ENCODE results near the gene PKD1L1. TPM values are rescaled to one million over a fixed set of nuclear protein-coding genes. Genes with fewer than 3 reads are reported as not detected.

Gene PKD1L1
- total RNA-seq, 2 experiments from 2014 or later = 0.08 to 0.12 TPM

DNA sequence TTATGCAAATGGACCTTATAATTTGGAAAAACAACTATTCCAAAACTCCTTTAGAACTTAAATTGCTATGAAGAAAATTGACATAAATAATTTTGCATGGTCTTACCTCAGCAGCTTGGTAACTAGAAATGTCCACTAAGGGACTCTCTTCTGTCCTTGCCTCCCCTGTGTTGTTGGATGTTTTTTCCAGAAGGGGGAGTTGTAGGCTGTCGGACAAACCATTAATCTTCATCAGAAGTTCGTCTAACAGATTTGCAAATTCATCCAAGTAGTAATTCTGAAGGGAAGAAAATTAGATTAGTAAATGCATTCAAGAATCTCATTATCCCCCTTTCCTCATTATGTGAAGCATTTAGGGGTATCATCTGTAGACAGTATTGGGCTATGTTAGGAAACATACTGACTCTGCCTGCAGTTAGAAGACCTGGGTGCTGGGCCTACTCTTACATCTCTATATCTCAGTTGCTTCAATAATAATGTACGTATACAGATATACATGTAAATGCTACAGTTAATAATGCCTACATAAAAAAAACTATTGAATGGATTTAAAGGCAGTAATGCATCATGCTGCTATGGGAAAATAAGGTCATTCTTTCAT, 155.6 kb downstream of the PKD1L1 start:
- Mint-ChIP-seq H3K9me3 (no peaks in the 10 kb centered on the region), H3K4me1 (no peaks in the 10 kb centered on the region), H3K27me3 (no peaks in the 10 kb centered on the region), H3K36me3 (ENCODE audit: low read depth) (no peaks in the 10 kb centered on the region), H3K27ac (no peak overlapping the region), H3K4me3 (no peak overlapping the region)
- ChIA-PET POLR2A (no interaction called here), CTCF (no interaction called here)
- DNase-seq = no peak

DNA sequence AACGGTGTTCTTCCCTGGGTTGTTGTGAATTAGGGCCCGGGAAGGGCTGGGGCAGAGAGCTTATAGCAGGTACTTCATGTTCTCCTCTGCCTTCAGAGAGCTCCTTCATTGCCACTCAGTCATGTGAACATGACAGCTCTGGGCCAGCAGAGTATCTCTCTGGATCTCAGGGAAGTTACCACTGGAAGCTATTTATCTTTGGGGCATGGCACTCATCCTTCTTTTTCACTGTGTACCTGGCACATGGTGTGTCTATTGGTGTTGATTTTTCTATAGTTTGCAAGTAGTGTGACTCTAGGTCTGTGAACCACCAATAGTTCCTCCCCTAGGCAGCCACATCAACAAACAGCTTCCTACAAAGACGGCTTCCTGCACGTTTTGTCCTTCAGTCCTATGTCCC, 156.6 kb downstream of the PKD1L1 start:
- no peaks in the 10 kb centered on the region for H3K9me3 Mint-ChIP-seq
- H3K4me1 Mint-ChIP-seq = no peaks in the 10 kb centered on the region
- H3K4me3 Mint-ChIP-seq = no peak overlapping the region
- DNase-seq = no peak
- CTCF ChIA-PET = no interaction called here
- no peaks in the 10 kb centered on the region for H3K27me3 Mint-ChIP-seq
- H3K36me3 Mint-ChIP-seq (ENCODE audit: low read depth) = no peaks in the 10 kb centered on the region
- POLR2A ChIA-PET = no interaction called here
- no peak overlapping the region for H3K27ac Mint-ChIP-seq

DNA sequence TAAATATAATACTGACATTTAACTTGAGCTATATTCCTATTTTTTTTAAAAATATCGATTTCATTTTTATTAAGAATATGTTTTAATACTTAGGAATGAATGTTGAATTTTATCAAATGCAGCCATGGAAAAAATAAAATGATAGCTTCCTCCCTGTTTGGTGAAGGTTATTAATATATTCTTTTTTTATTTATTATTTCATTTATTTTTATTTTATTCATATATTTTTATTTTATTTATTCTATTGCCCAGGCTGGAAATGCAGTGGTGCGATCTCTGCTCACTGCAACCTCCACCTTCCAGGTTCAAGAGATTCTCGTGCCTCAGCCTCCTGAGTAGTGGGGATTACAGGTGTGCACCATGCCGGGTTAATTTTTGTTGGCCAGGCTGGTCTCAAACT, 160.2 kb downstream of the PKD1L1 start:
- Mint-ChIP-seq H3K4me3 (no peak overlapping the region), H3K27me3 (no peaks in the 10 kb centered on the region), H3K4me1 (no peaks in the 10 kb centered on the region), H3K36me3 (ENCODE audit: low read depth) (no peaks in the 10 kb centered on the region), H3K27ac (no peak overlapping the region), H3K9me3 (no peaks in the 10 kb centered on the region)
- CTCF ChIA-PET = no interaction called here
- no peak for DNase-seq
- POLR2A ChIA-PET = no interaction called here

DNA sequence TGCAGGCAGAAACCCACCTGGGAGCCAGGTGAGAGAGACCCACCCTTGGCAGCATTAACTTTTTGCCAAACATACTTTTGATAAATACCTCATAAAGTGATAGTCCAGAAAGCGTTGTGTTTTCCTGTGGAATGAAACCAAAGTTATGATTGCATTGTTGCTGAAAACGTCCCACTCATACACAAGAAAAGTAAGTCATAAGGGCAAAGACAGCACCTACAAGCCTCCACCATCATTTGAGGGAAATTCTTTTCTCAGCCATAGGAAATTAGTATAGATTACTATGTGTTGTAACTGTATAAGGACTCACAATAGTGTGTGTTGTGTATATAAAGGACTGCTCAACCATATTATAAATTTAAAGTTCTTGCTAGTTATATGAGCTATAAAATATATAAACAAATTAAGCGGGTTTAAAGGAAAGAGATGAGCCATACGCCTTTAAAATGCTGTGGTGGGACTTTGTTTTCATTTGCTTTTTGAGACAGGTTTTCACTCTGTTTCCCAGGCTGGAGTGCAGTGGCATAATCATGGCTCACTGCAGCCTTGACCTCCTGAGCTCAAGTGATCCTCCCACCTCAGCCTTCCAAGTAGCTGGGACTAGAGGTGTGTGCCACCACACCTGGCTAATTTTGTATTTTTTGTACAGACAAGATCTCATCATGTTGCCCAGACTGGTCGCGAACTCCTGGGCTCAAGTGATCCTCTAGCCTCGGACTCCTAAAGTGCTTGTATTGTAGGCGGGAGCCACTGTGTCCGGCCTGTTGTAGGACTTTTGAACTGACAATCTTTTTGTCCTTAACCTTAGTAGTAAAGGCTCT, 160.8 kb downstream of the PKD1L1 start:
- ChIA-PET POLR2A (no interaction called here), CTCF (no interaction called here)
- DNase-seq = no peak
- Mint-ChIP-seq H3K27me3 (no peaks in the 10 kb centered on the region), H3K27ac (no peak overlapping the region), H3K4me1 (no peaks in the 10 kb centered on the region), H3K9me3 (no peaks in the 10 kb centered on the region), H3K4me3 (no peak overlapping the region), H3K36me3 (ENCODE audit: low read depth) (no peaks in the 10 kb centered on the region)

DNA sequence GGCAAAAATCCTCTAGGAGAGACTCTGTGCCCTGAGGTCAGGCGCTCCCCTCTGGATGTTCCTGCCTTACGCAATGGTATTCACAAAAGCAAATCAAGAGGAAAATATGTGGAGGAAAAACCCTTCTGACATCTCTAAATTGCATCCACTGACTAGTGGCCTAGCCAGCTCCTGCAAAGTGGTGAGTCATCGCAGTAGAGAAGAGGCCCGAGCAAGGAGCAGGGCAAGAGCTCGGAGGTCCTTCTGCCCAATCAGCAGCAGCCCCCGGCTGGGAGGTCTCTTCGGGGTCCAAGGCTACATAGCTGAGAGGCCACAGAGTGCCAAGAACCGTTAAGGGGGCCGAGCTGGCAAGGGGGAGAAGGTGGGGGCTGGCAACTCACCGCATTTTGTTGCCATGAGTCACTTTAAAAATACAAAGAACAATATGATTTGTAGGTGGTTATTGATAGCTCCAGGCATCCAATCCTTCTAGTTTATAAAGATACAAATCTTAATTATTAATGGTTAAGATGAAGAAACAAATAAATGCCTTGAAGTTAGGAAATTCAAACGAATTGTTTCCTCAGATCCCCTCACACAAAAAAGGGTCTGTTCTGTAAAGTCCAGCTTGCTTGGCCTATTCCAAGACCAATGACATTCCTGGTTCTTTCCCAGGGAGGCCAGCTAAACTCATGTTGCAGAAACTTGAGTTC, 161.6 kb downstream of the PKD1L1 start:
- ChIA-PET POLR2A (no interaction called here), CTCF (no interaction called here)
- no peaks in the 10 kb centered on the region for H3K9me3 Mint-ChIP-seq
- no peak overlapping the region for H3K4me3 Mint-ChIP-seq
- no peaks in the 10 kb centered on the region for H3K36me3 Mint-ChIP-seq (ENCODE audit: low read depth)
- no peaks in the 10 kb centered on the region for H3K27me3 Mint-ChIP-seq
- no peak for DNase-seq
- H3K4me1 Mint-ChIP-seq = no peaks in the 10 kb centered on the region
- no peak overlapping the region for H3K27ac Mint-ChIP-seq

DNA sequence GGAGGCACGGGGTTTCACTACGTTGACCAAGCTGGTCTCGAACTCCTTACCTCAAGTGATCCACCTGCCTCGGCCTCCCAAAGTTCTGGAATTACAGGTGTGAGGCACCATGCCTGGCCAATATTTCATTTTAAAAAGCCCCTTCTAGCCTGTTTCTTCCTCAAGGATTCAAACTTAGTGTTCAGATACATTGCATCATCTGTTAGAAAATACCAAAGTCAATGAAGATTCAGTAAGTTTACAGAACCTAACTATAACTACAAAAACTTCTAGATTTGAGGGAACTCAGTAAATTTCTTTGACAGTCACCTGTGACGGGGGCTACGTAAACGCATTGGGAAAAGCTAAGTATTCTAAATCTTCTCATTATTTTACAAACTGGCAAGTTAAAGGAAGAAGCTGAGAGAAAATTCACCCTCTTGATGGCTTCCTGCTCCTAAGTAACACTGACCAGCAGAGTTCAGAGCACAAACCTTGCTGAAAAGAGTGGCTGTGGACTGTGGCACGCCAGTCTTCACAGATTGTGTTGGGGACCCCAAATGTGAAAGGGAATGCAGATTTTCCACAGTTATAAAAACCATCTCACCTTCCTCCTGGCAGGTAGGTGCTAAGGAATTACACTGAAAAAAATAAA, 162.2 kb downstream of the PKD1L1 start:
- CTCF ChIA-PET = no interaction called here
- Mint-ChIP-seq H3K27me3 (no peaks in the 10 kb centered on the region), H3K36me3 (ENCODE audit: low read depth) (no peaks in the 10 kb centered on the region), H3K9me3 (no peaks in the 10 kb centered on the region), H3K27ac (no peak overlapping the region), H3K4me1 (no peaks in the 10 kb centered on the region), H3K4me3 (no peak overlapping the region)
- DNase-seq = no peak
- POLR2A ChIA-PET = no interaction called here

DNA sequence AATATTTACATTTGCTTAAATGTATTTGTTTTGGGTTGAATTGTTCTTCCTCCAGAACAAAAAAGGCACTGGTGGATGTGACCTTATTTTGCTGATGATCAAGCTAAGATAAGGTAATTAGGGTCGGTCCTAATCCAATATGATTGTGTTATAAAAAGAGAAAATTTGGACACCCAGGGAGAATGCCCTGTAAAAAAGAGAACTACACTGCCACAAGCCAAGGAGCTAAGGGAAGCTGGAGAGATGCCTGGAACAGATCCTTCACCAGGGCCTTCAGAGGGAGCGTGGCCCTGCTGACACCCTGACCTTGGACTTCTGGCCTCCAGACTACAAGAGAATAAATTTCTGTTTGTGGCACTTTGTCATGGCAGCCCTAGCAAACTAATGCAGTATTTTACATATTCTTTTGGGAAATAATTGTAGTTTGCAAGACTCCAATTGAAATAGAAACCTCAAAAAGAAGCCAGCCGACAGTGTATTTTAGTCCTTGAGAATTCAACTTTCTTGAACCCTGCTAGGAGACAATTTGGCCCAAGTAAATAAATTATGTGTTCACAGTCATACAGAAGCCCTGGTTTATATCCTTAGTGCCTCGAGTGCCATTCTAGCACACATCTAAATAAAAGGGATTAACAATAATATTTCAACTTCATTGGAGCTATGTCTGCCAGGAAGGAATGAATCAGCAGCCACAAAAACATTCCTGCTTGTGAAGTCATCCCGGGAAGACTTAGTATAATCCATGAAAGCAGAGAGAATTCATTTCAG, 164.6 kb downstream of the PKD1L1 start:
- Mint-ChIP-seq H3K4me1 (no peaks in the 10 kb centered on the region), H3K9me3 (no peaks in the 10 kb centered on the region), H3K36me3 (ENCODE audit: low read depth) (no peaks in the 10 kb centered on the region), H3K27ac (no peak overlapping the region), H3K27me3 (no peaks in the 10 kb centered on the region), H3K4me3 (no peak overlapping the region)
- ChIA-PET POLR2A (no interaction called here), CTCF (interaction anchor here (0.6 to 1.1 kb wide), 2 partner anchors 16 to 272 kb away, joined by 3 read pairs; no protein-coding TSS in a partner anchor)
- no peak for DNase-seq

DNA sequence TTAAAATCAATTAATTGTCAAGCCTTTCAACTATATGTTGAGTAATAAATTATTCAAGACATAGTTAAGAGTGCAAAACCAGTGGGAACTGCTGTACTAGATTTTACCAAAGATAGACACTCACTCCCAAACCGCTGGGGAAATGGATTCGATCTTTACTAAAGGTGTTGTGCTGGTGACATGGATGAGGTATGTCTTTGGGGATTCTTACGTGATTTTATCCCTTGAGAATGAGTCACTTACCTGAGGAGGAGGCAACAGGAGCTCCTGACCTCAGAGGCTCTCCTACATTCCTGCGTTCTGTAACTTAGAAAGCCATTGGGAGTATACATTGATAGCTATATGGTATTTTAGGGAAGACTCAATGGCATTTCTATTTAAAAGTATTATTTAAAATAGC, 165.5 kb downstream of the PKD1L1 start:
- H3K36me3 Mint-ChIP-seq (ENCODE audit: low read depth) = no peaks in the 10 kb centered on the region
- CTCF ChIA-PET = no interaction called here
- H3K27ac Mint-ChIP-seq = no peak overlapping the region
- H3K4me1 Mint-ChIP-seq = no peaks in the 10 kb centered on the region
- no peaks in the 10 kb centered on the region for H3K9me3 Mint-ChIP-seq
- POLR2A ChIA-PET = no interaction called here
- H3K4me3 Mint-ChIP-seq = no peak overlapping the region
- H3K27me3 Mint-ChIP-seq = no peaks in the 10 kb centered on the region
- DNase-seq = no peak

DNA sequence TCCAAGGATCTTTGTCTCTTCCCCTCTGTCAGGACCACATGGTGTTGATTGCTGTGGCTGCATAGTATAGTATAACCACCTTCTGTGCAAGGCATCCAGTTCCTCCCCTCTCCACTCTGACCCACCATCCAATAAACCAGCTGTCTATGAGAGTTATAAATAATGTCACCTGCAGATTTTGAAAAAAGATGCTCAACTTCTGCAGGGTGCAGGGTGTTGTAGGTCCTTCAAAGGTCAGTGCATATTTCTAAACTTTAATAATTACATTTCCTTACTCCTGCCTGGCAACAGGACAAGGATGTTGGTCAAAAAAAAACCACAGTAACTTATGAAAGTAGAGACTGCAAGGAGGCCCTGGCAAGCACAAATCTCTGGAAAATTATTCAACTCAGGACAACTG, 166.2 kb downstream of the PKD1L1 start:
- Mint-ChIP-seq H3K27ac (no peak overlapping the region), H3K36me3 (ENCODE audit: low read depth) (no peaks in the 10 kb centered on the region), H3K27me3 (no peaks in the 10 kb centered on the region), H3K4me3 (no peak overlapping the region), H3K9me3 (no peaks in the 10 kb centered on the region), H3K4me1 (no peaks in the 10 kb centered on the region)
- ChIA-PET POLR2A (no interaction called here), CTCF (no interaction called here)
- no peak for DNase-seq

DNA sequence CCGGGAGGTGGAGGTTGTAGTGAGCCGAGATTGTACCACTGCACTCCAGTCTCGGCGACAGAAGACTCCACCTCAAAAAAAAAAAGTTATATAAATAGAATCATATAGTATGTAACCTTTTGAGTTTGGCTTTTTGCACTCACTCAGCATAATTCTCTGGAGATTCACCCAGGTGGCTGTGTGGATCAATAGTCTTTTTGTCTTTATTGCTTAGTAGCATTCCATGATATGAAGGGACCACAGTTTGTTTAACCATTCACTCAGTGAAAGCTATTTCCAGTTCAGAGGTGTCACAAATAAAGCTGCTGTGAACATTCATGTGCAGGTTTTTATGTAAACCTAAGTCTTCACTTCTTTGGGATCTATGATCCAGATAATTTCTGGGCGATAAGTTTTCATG, 167.7 kb downstream of the PKD1L1 start:
- no peaks in the 10 kb centered on the region for H3K36me3 Mint-ChIP-seq (ENCODE audit: low read depth)
- ChIA-PET CTCF (no interaction called here), POLR2A (no interaction called here)
- no peaks in the 10 kb centered on the region for H3K9me3 Mint-ChIP-seq
- H3K4me3 Mint-ChIP-seq = no peak overlapping the region
- no peaks in the 10 kb centered on the region for H3K4me1 Mint-ChIP-seq
- H3K27me3 Mint-ChIP-seq = peaks cover 2% of the 10 kb centered on the region
- DNase-seq = no peak
- H3K27ac Mint-ChIP-seq = no peak overlapping the region

DNA sequence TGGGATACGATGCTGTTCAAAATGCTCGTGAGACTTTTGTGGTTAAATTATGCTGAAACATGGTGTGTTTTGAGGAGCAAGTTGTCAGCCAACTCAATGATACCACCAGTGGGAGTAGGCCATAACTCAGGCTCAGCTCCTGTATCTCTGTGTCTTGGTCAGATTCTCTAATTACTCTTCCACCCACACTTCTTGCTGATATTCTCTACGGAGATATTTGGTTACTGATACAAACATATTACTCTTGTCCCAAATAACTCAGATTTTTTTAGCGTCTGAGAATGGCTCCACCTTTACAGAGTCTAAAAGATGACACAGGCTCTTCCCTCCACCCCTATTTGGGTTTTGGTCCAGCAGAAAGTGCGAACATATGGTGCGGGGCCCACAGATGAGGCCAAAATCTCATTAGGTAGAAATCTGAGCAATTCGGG, 168.9 kb downstream of the PKD1L1 start:
- no peaks in the 10 kb centered on the region for H3K4me1 Mint-ChIP-seq
- peaks cover 2% of the 10 kb centered on the region for H3K27me3 Mint-ChIP-seq
- no peak for DNase-seq
- H3K36me3 Mint-ChIP-seq (ENCODE audit: low read depth) = no peaks in the 10 kb centered on the region
- ChIA-PET POLR2A (no interaction called here), CTCF (no interaction called here)
- no peak overlapping the region for H3K4me3 Mint-ChIP-seq
- no peaks in the 10 kb centered on the region for H3K9me3 Mint-ChIP-seq
- no peak overlapping the region for H3K27ac Mint-ChIP-seq

DNA sequence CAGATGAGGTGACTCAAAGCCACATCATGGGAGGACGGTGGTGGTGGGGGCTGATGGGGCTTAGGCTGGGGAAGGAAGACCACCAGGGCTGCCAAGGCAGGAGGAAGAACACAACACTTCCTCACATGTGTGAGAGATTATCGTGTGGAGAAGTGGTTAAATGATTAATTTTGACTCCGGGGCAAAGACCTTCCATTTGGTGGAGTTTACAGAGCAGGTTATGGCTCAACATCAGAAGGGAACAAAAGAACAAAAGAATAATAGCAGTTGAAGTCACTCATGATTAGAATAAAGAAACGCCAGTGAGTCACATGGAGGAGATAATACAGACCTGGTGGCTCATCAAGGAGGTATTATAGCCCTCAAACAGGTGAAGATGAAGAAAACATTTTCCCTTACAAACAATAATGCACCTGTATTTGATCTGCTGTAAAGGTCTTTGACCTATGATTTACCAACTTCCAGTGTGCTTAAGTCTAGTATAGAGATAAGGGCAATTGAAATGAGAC, 170.1 kb downstream of the PKD1L1 start:
- no peak overlapping the region for H3K4me3 Mint-ChIP-seq
- no peak overlapping the region for H3K27ac Mint-ChIP-seq
- H3K4me1 Mint-ChIP-seq = no peaks in the 10 kb centered on the region
- DNase-seq = no peak
- peaks cover 2% of the 10 kb centered on the region for H3K27me3 Mint-ChIP-seq
- H3K9me3 Mint-ChIP-seq = no peaks in the 10 kb centered on the region
- CTCF ChIA-PET = no interaction called here
- POLR2A ChIA-PET = no interaction called here
- no peaks in the 10 kb centered on the region for H3K36me3 Mint-ChIP-seq (ENCODE audit: low read depth)
